MM.1S (cell line): Measurements from ENCODE around the gene ANXA11.

Source experiments
- DNase-seq: peaks from one replicate; pipeline ENCODE4 v3.0.0-alpha.2; 2015
- H2AFZ ChIP-seq: fragments of 300-600 bp; sonication (generic); 2 replicates; pipeline ENCODE4 v1.6.0; 2016; ENCODE audit warnings: antibody characterized with exemption, low read length
- H3F3A ChIP-seq: fragments of 300-600 bp; sonication (generic); 2 replicates; pipeline ENCODE4 v1.6.1; 2016; ENCODE audit warnings: mild to moderate bottlenecking, antibody characterized with exemption, low read length, moderate library complexity, mixed read lengths; ENCODE audit not compliant: insufficient read depth
- H3K27ac ChIP-seq: fragments of 300-600 bp; sonication (generic); 2 replicates; pipeline ENCODE4 v1.5.1; 2016; ENCODE audit warnings: mild to moderate bottlenecking, low read length
- H3K27me3 ChIP-seq: fragments of 300-600 bp; sonication (generic); replicated peaks from 2 replicates; pipeline ENCODE4 v1.6.0; 2016; ENCODE audit warnings: low read length; ENCODE audit not compliant: insufficient read depth
- H3K36me3 ChIP-seq: fragments of 300-600 bp; sonication (generic); replicated peaks from 2 replicates; pipeline ENCODE4 v1.6.1; 2016; ENCODE audit warnings: mild to moderate bottlenecking, low read length, mixed read lengths; ENCODE audit not compliant: insufficient read depth
- H3K4me1 ChIP-seq: fragments of 300-600 bp; sonication (generic); 2 replicates; pipeline ENCODE4 v1.6.1; 2016; ENCODE audit warnings: low read length, mixed read lengths
- H3K4me2 ChIP-seq: fragments of 300-600 bp; sonication (generic); 2 replicates; pipeline ENCODE4 v1.6.0; 2016; ENCODE audit warnings: low read depth, low read length
- H3K4me3 ChIP-seq: fragments of 300-600 bp; sonication (generic); 2 replicates; pipeline ENCODE4 v1.5.1; 2016; ENCODE audit warnings: low read length, mixed read lengths
- H3K79me2 ChIP-seq: fragments of 300-600 bp; sonication (generic); 2 replicates; pipeline ENCODE4 v1.6.1; 2016; ENCODE audit warnings: mixed run types, low read length, mixed read lengths
- H3K9ac ChIP-seq: fragments of 300-600 bp; sonication (generic); 2 replicates; pipeline ENCODE4 v1.6.1; 2016; ENCODE audit warnings: low read length, mixed read lengths
- H3K9me2 ChIP-seq: fragments of 300-600 bp; sonication (generic); replicated peaks from 2 replicates; pipeline ENCODE4 v1.6.1; 2016; ENCODE audit warnings: mild to moderate bottlenecking, low read length, mixed read lengths; ENCODE audit not compliant: insufficient read depth
- H3K9me3 ChIP-seq: fragments of 300-600 bp; sonication (generic); replicated peaks from 2 replicates; pipeline ENCODE4 v1.6.1; 2016; ENCODE audit warnings: mild to moderate bottlenecking, low read length, mixed read lengths; ENCODE audit not compliant: insufficient read depth
- H4K20me1 ChIP-seq: fragments of 300-600 bp; sonication (generic); 2 replicates; pipeline ENCODE4 v1.6.1; 2016; ENCODE audit warnings: mild to moderate bottlenecking, low read length, moderate library complexity, mixed read lengths; ENCODE audit not compliant: insufficient read depth
- CTCF ChIP-seq: fragments of 300-600 bp; sonication (generic); IDR thresholded peaks from 2 replicates; pipeline ENCODE4 v1.5.1; 2016; ENCODE audit warnings: antibody characterized with exemption, low read length, mixed read lengths
- EZH2 ChIP-seq: fragments of 300-600 bp; sonication (generic); optimal IDR thresholded peaks from 2 replicates; pipeline ENCODE3; 2017; ENCODE audit warnings: low read depth, mild to moderate bottlenecking, antibody characterized with exemption, low read length, mixed read lengths
- EZH2phosphoT487 ChIP-seq: fragments of 300-600 bp; sonication (generic); IDR thresholded peaks from 2 replicates; pipeline ENCODE4 v1.6.1; 2018; ENCODE audit warnings: antibody characterized with exemption, low read length

ANXA11 gene

DNA sequence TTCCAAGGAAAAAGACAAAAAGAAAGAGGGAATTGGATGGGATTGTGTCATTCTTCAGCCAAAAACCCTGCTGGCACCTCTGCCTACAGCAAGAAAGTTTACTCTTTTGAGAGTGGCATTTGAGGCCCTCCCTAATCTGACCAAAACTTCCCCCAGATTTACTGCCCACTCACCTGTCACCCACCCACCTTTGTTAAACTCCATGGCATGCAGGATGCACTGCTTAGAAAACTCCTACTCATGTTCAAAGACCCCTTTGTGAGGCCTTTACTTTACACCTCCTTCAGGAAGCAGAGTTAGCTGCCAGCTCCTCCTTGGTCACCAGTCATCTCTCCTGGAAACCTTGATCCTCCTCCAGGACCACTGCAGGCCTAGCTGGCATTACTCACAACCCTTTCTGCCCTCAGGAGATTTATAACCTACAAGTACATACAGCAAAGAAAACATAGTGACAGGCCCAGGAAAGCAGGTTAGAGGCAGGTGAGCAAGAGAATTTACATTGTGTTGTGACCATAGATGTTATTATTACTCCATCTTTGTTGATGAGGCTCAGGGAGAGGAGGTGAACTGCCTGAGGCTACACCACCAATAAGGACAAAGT lies 83.1 kb downstream of the ANXA11 start:
- TF ChIP-seq CTCF (no peak), EZH2 (no peak), EZH2phosphoT487 (no peak)

DNA sequence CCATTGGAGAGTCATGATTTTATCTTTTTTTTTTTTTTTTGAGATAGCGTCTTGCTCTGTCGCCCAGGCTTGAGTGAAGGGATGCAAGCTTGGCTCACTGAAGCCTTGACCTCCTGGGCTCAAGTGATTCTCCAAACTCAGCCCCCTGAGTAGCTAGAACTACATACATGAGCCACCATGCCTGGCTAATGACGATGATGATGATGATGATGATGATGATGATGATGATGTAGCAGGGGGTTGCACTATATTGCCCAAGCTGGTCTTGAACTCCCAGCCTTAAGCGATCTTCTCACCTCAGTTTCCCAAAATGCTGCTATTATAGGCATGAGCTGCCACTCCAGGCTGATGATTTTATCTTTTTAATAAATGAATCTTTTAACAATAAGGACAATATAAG lies 86.7 kb downstream of the ANXA11 start:
- H3F3A ChIP-seq = no peaks in the 10 kb centered on the region
- no peak overlapping the region for H3K9ac ChIP-seq
- H3K36me3 ChIP-seq = no peaks in the 10 kb centered on the region
- H3K27me3 ChIP-seq = no peaks in the 10 kb centered on the region
- no peaks in the 10 kb centered on the region for H3K9me2 ChIP-seq
- no peak for TF ChIP-seq EZH2
- H3K4me2 ChIP-seq = no peak overlapping the region
- no peaks in the 10 kb centered on the region for H4K20me1 ChIP-seq
- no peak for DNase-seq
- H2AFZ ChIP-seq = no peak overlapping the region
- H3K4me1 ChIP-seq = no peaks in the 10 kb centered on the region
- no peak overlapping the region for H3K4me3 ChIP-seq
- no peaks in the 10 kb centered on the region for H3K79me2 ChIP-seq
- no peaks in the 10 kb centered on the region for H3K9me3 ChIP-seq
- H3K27ac ChIP-seq = no peak overlapping the region

More for the DNA sequence above, 83.1 kb downstream of the ANXA11 start:
- no peaks in the 10 kb centered on the region for H3K36me3 ChIP-seq
- H2AFZ ChIP-seq = no peak overlapping the region
- no peaks in the 10 kb centered on the region for H3K79me2 ChIP-seq
- no peak overlapping the region for H3K4me3 ChIP-seq
- no peak overlapping the region for H3K9ac ChIP-seq
- H3K4me1 ChIP-seq = no peaks in the 10 kb centered on the region
- H3K27ac ChIP-seq = no peak overlapping the region
- H3K4me2 ChIP-seq = no peak overlapping the region
- no peak for DNase-seq
- H3K9me3 ChIP-seq = no peaks in the 10 kb centered on the region
- H3K27me3 ChIP-seq = no peaks in the 10 kb centered on the region
- H4K20me1 ChIP-seq = no peaks in the 10 kb centered on the region
- H3K9me2 ChIP-seq = no peaks in the 10 kb centered on the region
- no peaks in the 10 kb centered on the region for H3F3A ChIP-seq

DNA sequence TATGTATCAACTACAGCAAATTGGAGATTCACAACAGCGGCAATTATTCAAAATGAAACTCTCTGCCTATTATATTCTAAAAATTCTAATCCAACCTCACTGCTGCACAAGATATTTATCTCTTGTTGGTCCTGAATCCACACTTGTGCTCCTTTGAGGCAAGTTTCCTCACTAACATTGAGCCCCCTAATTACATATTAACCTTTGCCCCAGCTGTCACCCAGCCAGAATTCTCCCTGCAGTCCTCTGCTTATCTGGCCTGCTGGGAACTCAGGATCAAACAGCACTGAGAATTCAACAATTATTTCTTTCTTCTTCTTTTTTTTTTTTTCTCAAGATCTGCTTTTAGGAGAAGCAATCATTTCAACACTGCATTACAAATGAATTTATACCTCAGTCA lies 94.4 kb downstream of the ANXA11 start:
- DNase-seq = no peak

More for the DNA sequence above, 94.4 kb downstream of the ANXA11 start:
- TF ChIP-seq EZH2phosphoT487 (no peak), CTCF (no peak), EZH2 (no peak)
- no peaks in the 10 kb centered on the region for H3K79me2 ChIP-seq
- no peaks in the 10 kb centered on the region for H3K9me3 ChIP-seq
- H3K27ac ChIP-seq = peak overlapping the region; percentile 98; the same call in 1 of the 2 replicates
- H3K9me2 ChIP-seq = no peaks in the 10 kb centered on the region
- H2AFZ ChIP-seq = peak overlapping the region; percentile 58; the same call in 1 of the 2 replicates
- H3K4me1 ChIP-seq = 0 out of 2 replicates have a peak, but pooled peaks cover 13% of the 10 kb centered on the region
- H3K36me3 ChIP-seq = no peaks in the 10 kb centered on the region
- peak overlapping the region; percentile 89; the same call in 1 of the 2 replicates for H3K4me2 ChIP-seq
- H3K4me3 ChIP-seq = 0 out of 2 replicates have a peak overlapping the region, but pooled peaks have one; percentile 65
- H3K27me3 ChIP-seq = no peaks in the 10 kb centered on the region
- peaks cover 15% of the 10 kb centered on the region for H3F3A ChIP-seq
- peak overlapping the region; percentile 74; the same call in 1 of the 2 replicates for H3K9ac ChIP-seq
- no peaks in the 10 kb centered on the region for H4K20me1 ChIP-seq
